Keratinocyte (primary cell): ENCODE data around the gene CAMK2G. TPM values are rescaled to one million over a fixed set of nuclear protein-coding genes. Genes with fewer than 3 reads are reported as not detected.

ENCODE experiments used
- DNase-seq: peaks from one replicate; pipeline ENCODE4 v3.0.0-alpha.2; 2011; ENCODE audit warnings: low read depth, missing footprints, low spot score
- FAIRE-seq: peaks from 2 replicates; lab custom pipeline; 2011; peaks lifted over from hg19 to GRCh38; lab: Jason Lieb, UNC
- H2AFZ ChIP-seq: 2 replicates; pipeline ENCODE4 v1.6.0; 2012; ENCODE audit warnings: low read length, control low read depth, inconsistent platforms; ENCODE audit not compliant: control insufficient read depth
- H3K27ac ChIP-seq: 2 replicates; pipeline ENCODE4 v1.5.1; 2011; ENCODE audit warnings: low read length; ENCODE audit not compliant: control insufficient read depth, insufficient read depth
- H3K27me3 ChIP-seq: 3 replicates; pipeline ENCODE4 v1.6.0; 2011; ENCODE audit warnings: low read length; ENCODE audit not compliant: control insufficient read depth, insufficient read depth; ENCODE audit errors: extremely low read depth
- H3K36me3 ChIP-seq, 2 experiments: 2 replicates in 1 of 2; 3 replicates in 1 of 2; pipeline ENCODE4 v1.5.1; 2011; ENCODE audit warnings: low read length in 2 of 2, mild to moderate bottlenecking in 1 of 2; ENCODE audit not compliant: control insufficient read depth in 2 of 2, insufficient read depth in 2 of 2; ENCODE audit errors: extremely low read depth in 1 of 2
- H3K4me1 ChIP-seq: 3 replicates; pipeline ENCODE4 v1.5.1; 2011; ENCODE audit warnings: low read length; ENCODE audit not compliant: control insufficient read depth, insufficient read depth; ENCODE audit errors: extremely low read depth
- H3K4me2 ChIP-seq: 3 replicates; pipeline ENCODE4 v1.6.0; 2011; ENCODE audit warnings: low read depth, low read length; ENCODE audit not compliant: control insufficient read depth, insufficient read depth; ENCODE audit errors: extremely low read depth
- H3K4me3 ChIP-seq, 3 experiments: fragments of 200-600 bp in 1 of 3; sonication (generic) in 1 of 3; 2 replicates in 2 of 3; 3 replicates in 1 of 3; pipeline ENCODE4 v1.5.1; 2011 to 2016; ENCODE audit warnings: low read length in 3 of 3, mild to moderate bottlenecking in 3 of 3, control low read depth in 2 of 3, inconsistent platforms in 1 of 3, low read depth in 1 of 3, mixed read lengths in 1 of 3, mixed run types in 1 of 3, moderate library complexity in 1 of 3; ENCODE audit not compliant: control insufficient read depth in 2 of 3, insufficient read depth in 2 of 3; ENCODE audit errors: extremely low read depth in 1 of 3
- H3K79me2 ChIP-seq: 2 replicates; pipeline ENCODE4 v1.6.0; 2012; ENCODE audit warnings: low read length; ENCODE audit not compliant: control insufficient read depth, insufficient read depth
- H3K9ac ChIP-seq: 3 replicates; pipeline ENCODE4 v1.6.0; 2011; ENCODE audit warnings: low read length; ENCODE audit not compliant: control insufficient read depth, insufficient read depth; ENCODE audit errors: extremely low read depth
- H3K9me1 ChIP-seq: 3 replicates; pipeline ENCODE4 v1.6.0; 2011; ENCODE audit warnings: low read length; ENCODE audit not compliant: control insufficient read depth, insufficient read depth; ENCODE audit errors: extremely low read depth
- H3K9me3 ChIP-seq: 2 replicates; pipeline ENCODE4 v1.5.1; 2012; ENCODE audit warnings: low read depth, low read length; ENCODE audit not compliant: control insufficient read depth
- H4K20me1 ChIP-seq: 3 replicates; pipeline ENCODE4 v1.6.0; 2011; ENCODE audit warnings: low read length; ENCODE audit not compliant: control insufficient read depth, insufficient read depth; ENCODE audit errors: extremely low read depth
- dilution Hi-C: fragments of 300-500 bp; cut with MboI; formaldehyde crosslinking; loops from one replicate; pipeline ENCODE4 v1.7.0; 2020; ENCODE audit warnings: low sequenced_read_pairs; ENCODE audit not compliant: extremely low pct_ligation_motif_present
- polyA plus RNA-seq, 5 experiments: library from polyadenylated mRNA; depleted of rRNA in 3 of 5; stranded (reverse) in 3 of 5; stranded (forward) in 1 of 5; unstranded in 1 of 5; fragments of >200 nt; gene quantifications; 1 replicate in 1 of 5; 2 replicates in 3 of 5; 3 replicates in 1 of 5; pipeline versions ENCODE4 v1.2.1 to v1.2.3, GENCODE V29; 2011 to 2012; ENCODE audit warnings: missing spikeins in 2 of 5, low read depth in 1 of 5, low replicate concordance in 1 of 5
- small RNA-seq, 3 experiments: library from RNA; depleted of rRNA; stranded (forward); fragments of <200 nt; gene quantifications; one replicate each; pipeline ENCODE3, GENCODE V24; 2012; ENCODE audit warnings: low read depth in 3 of 3, low replicate concordance in 1 of 3; ENCODE audit not compliant: insufficient read length in 3 of 3
- TF ChIP-seq, protein P1 (sequence below), 3 experiments: IDR thresholded peaks in 1 of 3; conservative IDR thresholded peaks in 1 of 3; optimal IDR thresholded peaks in 1 of 3; 2 replicates in 2 of 3; 3 replicates in 1 of 3; pipeline versions ENCODE3 to v1.5.1; 2011; ENCODE audit warnings: low read length in 3 of 3, mild to moderate bottlenecking in 3 of 3, moderate library complexity in 2 of 3, control low read depth in 1 of 3, inconsistent platforms in 1 of 3; ENCODE audit not compliant: insufficient read depth in 2 of 3; ENCODE audit errors: extremely low read depth in 1 of 3

Gene CAMK2G
- polyA plus RNA-seq, 1 donor (not counting 4 experiments of a cell fraction or from before 2014, with no cell fraction given) = 17.6 TPM

DNA sequence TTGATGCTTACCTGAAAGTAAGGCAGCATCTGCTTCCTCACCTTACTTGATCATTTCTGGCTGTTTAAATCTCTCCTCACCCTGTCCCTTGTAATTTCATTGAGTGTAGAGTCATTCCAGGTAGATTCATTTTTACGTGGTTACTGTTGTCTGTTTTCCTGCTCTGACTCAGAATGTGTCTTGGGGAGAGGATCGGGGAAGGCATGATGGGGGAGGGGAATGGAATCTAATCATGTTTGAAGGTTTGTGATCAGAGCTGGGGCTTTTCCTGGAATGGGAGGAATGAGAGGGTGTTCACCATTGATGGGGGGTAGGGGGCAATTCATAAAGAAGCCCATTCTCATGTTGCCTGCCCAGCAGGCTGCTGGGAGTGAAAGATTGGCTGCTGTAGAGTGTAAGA lies 111.4 kb downstream of the CAMK2G start:
- Histone ChIP-seq H3K4me2 (peak overlapping the region; percentile 34), H3K27me3 (no peaks in the 10 kb centered on the region), H3K9ac (peak overlapping the region; percentile 53), H3K4me3 (no peak overlapping the region), H3K79me2 (peaks cover 6% of the 10 kb centered on the region), H2AFZ (no peak overlapping the region), H3K36me3 (peaks cover 44 to 67% of the 10 kb centered on the region in 2 experiments), H4K20me1 (peaks cover 2% of the 10 kb centered on the region), H3K9me1 (no peaks in the 10 kb centered on the region), H3K27ac (peak overlapping the region; percentile 71), H3K9me3 (no peaks in the 10 kb centered on the region), H3K4me1 (peaks cover 23% of the 10 kb centered on the region)
- dilution Hi-C loops = no loop called here
- TF ChIP-seq, protein P1, sequence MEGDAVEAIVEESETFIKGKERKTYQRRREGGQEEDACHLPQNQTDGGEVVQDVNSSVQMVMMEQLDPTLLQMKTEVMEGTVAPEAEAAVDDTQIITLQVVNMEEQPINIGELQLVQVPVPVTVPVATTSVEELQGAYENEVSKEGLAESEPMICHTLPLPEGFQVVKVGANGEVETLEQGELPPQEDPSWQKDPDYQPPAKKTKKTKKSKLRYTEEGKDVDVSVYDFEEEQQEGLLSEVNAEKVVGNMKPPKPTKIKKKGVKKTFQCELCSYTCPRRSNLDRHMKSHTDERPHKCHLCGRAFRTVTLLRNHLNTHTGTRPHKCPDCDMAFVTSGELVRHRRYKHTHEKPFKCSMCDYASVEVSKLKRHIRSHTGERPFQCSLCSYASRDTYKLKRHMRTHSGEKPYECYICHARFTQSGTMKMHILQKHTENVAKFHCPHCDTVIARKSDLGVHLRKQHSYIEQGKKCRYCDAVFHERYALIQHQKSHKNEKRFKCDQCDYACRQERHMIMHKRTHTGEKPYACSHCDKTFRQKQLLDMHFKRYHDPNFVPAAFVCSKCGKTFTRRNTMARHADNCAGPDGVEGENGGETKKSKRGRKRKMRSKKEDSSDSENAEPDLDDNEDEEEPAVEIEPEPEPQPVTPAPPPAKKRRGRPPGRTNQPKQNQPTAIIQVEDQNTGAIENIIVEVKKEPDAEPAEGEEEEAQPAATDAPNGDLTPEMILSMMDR (optimal IDR thresholded peaks at IDR 0.05 in 1 of 3, IDR thresholded peaks at IDR 0.05 in 1 of 3, conservative IDR thresholded peaks at IDR 0.05 in 1 of 3; ENCODE audit: extremely low read depth in 1 of 3, insufficient read depth in 2 of 3, low read length in 3 of 3) = no peak
- FAIRE-seq (peak; percentile 66), DNase-seq (peak; percentile 33)

Small RNAs within 50 kb of the gene (small RNA-seq; reads per million reads assigned to genes)
- gene AC022400.9 (0 reads per million in 3 experiments), gene ZSWIM8-AS1 (0 reads per million in 3 experiments)

Other genes starting within 250 kb of the CAMK2G start
- gene MYOZ1, start 233.1 kb downstream of the CAMK2G start, polyA plus RNA-seq = not detected in 3 replicates
- gene SYNPO2L, start 218.5 kb downstream of the CAMK2G start, polyA plus RNA-seq = 0.02 TPM in 1 of 3 replicates, not detected in the others
- gene AGAP5, start 176.4 kb downstream of the CAMK2G start, polyA plus RNA-seq = 2.4 to 4.8 TPM (median 3.6 TPM) in 3 replicates
- gene SEC24C, start 130.2 kb downstream of the CAMK2G start, polyA plus RNA-seq = 65.3 to 78.4 TPM (median 75.8 TPM) in 3 replicates
- 39.5 to 59.8 TPM (median 49.8 TPM) in 3 replicates for gene CHCHD1, start 92.5 kb downstream of the CAMK2G start, polyA plus RNA-seq
- gene ZSWIM8, start 88.9 kb downstream of the CAMK2G start, polyA plus RNA-seq = 34.2 to 83.5 TPM (median 39.2 TPM) in 3 replicates
- 13.3 to 21.8 TPM (median 14.8 TPM) in 3 replicates for gene NDST2, start 63.0 kb downstream of the CAMK2G start, polyA plus RNA-seq
- gene PLAU, start 36.6 kb upstream of the CAMK2G start, polyA plus RNA-seq = 201 to 814 TPM (median 262 TPM) in 3 replicates
- 92.1 to 106 TPM (median 102 TPM) in 3 replicates for gene VCL, start 123.6 kb upstream of the CAMK2G start, polyA plus RNA-seq